GM12865 (cell line): ENCODE results near the gene CAB39.

ENCODE experiments used
- DNase-seq: peaks from one replicate; pipeline ENCODE4 v3.0.0; 2010; ENCODE audit warnings: low read depth
- H3K4me3 ChIP-seq: 2 replicates; pipeline ENCODE4 v1.5.1; 2011; ENCODE audit warnings: mild to moderate bottlenecking, low read depth, low read length, control low read depth
- CTCF ChIP-seq: IDR thresholded peaks from 2 replicates; pipeline ENCODE4 v1.5.1; 2011; ENCODE audit warnings: low read length, control low read depth, low read depth, inconsistent platforms; ENCODE audit not compliant: insufficient read depth; ENCODE audit errors: missing control alignments

CAB39 gene

GRCh38 chr2:230779126-230779525 lies 66.5 kb downstream of the CAB39 start:
- H3K4me3 ChIP-seq, result no peak overlapping the region
- no peak for TF ChIP-seq CTCF
- no peak for DNase-seq

GRCh38 chr2:230779607-230780006 lies 67.0 kb downstream of the CAB39 start:
- no peak for DNase-seq
- no peak overlapping the region for H3K4me3 ChIP-seq
- TF ChIP-seq CTCF, result no peak

GRCh38 chr2:230781130-230781797 lies 68.6 kb downstream of the CAB39 start:
- H3K4me3 ChIP-seq, result no peak overlapping the region
- no peak for DNase-seq
- TF ChIP-seq CTCF, result no peak

- no peak for TF ChIP-seq CTCF
- DNase-seq, result no peak
- H3K4me3 ChIP-seq, result no peak overlapping the region
Observed at GRCh38 chr2:230783101-230783500, 70.5 kb downstream of the CAB39 start.

- H3K4me3 ChIP-seq, result no peak overlapping the region
- TF ChIP-seq CTCF, result no peak
- no peak for DNase-seq
Observed at GRCh38 chr2:230784795-230785194, 72.2 kb downstream of the CAB39 start.

GRCh38 chr2:230785346-230785745 lies 72.7 kb downstream of the CAB39 start:
- no peak overlapping the region for H3K4me3 ChIP-seq
- no peak for DNase-seq
- no peak for TF ChIP-seq CTCF

- TF ChIP-seq CTCF, result no peak
- H3K4me3 ChIP-seq, result no peak overlapping the region
- no peak for DNase-seq
Observed at GRCh38 chr2:230787101-230787500, 74.5 kb downstream of the CAB39 start.
